ENCODE results near the gene BMS1.
"Not testable (repeated sequence)": the region's sequence is repeated elsewhere in the genome, so short reads cannot be mapped to it uniquely, and the experiment has no call there.

DNA sequence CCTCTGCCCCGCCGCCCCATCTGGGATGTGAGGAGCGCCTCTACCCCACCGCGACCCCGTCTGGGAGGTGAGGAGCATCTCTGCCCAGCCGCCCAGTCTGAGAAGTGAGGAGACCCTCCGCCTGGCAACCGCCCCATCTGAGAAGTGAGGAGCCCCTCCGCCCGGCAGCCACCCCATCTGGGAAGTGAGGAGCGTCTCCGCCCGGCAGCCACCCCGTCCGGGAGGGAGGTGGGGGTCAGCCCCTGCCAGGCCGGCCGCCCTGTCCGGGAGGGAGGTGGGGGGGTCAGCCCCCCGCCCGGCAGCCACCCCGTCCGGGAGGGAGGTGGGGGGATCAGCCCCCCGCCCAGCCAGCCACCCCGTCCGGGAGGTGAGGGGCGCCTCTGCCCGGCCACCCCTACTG lies 64.7 kb downstream of the BMS1 start:
- TF ChIP-seq, protein P1, sequence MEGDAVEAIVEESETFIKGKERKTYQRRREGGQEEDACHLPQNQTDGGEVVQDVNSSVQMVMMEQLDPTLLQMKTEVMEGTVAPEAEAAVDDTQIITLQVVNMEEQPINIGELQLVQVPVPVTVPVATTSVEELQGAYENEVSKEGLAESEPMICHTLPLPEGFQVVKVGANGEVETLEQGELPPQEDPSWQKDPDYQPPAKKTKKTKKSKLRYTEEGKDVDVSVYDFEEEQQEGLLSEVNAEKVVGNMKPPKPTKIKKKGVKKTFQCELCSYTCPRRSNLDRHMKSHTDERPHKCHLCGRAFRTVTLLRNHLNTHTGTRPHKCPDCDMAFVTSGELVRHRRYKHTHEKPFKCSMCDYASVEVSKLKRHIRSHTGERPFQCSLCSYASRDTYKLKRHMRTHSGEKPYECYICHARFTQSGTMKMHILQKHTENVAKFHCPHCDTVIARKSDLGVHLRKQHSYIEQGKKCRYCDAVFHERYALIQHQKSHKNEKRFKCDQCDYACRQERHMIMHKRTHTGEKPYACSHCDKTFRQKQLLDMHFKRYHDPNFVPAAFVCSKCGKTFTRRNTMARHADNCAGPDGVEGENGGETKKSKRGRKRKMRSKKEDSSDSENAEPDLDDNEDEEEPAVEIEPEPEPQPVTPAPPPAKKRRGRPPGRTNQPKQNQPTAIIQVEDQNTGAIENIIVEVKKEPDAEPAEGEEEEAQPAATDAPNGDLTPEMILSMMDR (IDR thresholded peaks at IDR 0.05): not testable (repeated sequence)
- not testable (repeated sequence) for TF ChIP-seq EP300 (IDR thresholded peaks at IDR 0.05)

Data from sigmoid colon (tissue), 4 donors.